H1 (cell line): ENCODE data around the gene RRAGB. TPM values are rescaled to one million over a fixed set of nuclear protein-coding genes. Genes with fewer than 3 reads are reported as not detected.

ENCODE experiments used
- CTCF ChIA-PET: fragments of 300-600 bp; sonication (Branson Sonifier 250); formaldehyde crosslinking; loops from one replicate; lab custom pipeline; 2021; ENCODE audit not compliant: partially characterized antibody; lab: Charles Lee
- POLR2A ChIA-PET: fragments of 300-600 bp; sonication (Branson Sonifier 250); formaldehyde crosslinking; loops from one replicate; lab custom pipeline; 2021; ENCODE audit warnings: inconsistent platforms; ENCODE audit not compliant: partially characterized antibody; lab: Charles Lee
- DNase-seq, 2 experiments: peaks; one replicate each; pipeline versions ENCODE4 v3.0.0 to v3.0.0-alpha.2; 2010 to 2022; ENCODE audit warnings: low spot score in 2 of 2, low read depth in 1 of 2, mixed read lengths in 1 of 2
- FAIRE-seq: peaks from 2 replicates; lab custom pipeline; 2011; peaks lifted over from hg19 to GRCh38; lab: Jason Lieb, UNC
- H2AFZ ChIP-seq: 2 replicates; pipeline ENCODE4 v1.8.1; 2012; ENCODE audit warnings: low read length, inconsistent platforms
- H2AK5ac ChIP-seq: 2 replicates; pipeline ENCODE4 v1.6.1; 2013; ENCODE audit warnings: low read depth, low read length
- H2BK120ac ChIP-seq: replicated peaks from 2 replicates; pipeline ENCODE3; 2013; ENCODE audit warnings: low read depth, low read length, inconsistent platforms
- H2BK12ac ChIP-seq: 2 replicates; pipeline ENCODE4 v1.6.1; 2013; ENCODE audit warnings: low read depth, low read length
- H2BK15ac ChIP-seq: 2 replicates; pipeline ENCODE4 v1.6.1; 2013; ENCODE audit warnings: low read length
- H2BK20ac ChIP-seq: 2 replicates; pipeline ENCODE4 v1.6.1; 2013; ENCODE audit warnings: low read length
- H2BK5ac ChIP-seq: 2 replicates; pipeline ENCODE4 v1.6.1; 2013; ENCODE audit warnings: low read depth, low read length
- H3K14ac ChIP-seq: 2 replicates; pipeline ENCODE4 v1.6.1; 2013; ENCODE audit warnings: inconsistent platforms; ENCODE audit not compliant: insufficient read length
- H3K18ac ChIP-seq: 2 replicates; pipeline ENCODE4 v1.6.1; 2013; ENCODE audit warnings: low read length; ENCODE audit errors: extremely low read depth
- H3K23ac ChIP-seq: 2 replicates; pipeline ENCODE4 v1.6.1; 2013; ENCODE audit warnings: inconsistent platforms; ENCODE audit not compliant: insufficient read length
- H3K23me2 ChIP-seq: 2 replicates; pipeline ENCODE4 v1.6.1; 2013; ENCODE audit warnings: low read depth, low read length
- H3K27ac ChIP-seq: 2 replicates; pipeline ENCODE4 v1.6.1; 2011; ENCODE audit warnings: low read depth, low read length, inconsistent platforms
- H3K27me3 ChIP-seq, 4 experiments: replicated peaks in 1 of 4; 1 replicate in 1 of 4; 2 replicates in 3 of 4; pipeline versions ENCODE4 v1.6.1 to v1.8.1; 2011 to 2013; ENCODE audit warnings: low read length in 3 of 4, mild to moderate bottlenecking in 3 of 4, inconsistent platforms in 2 of 4, mixed read lengths in 2 of 4, moderate library complexity in 1 of 4; ENCODE audit not compliant: control insufficient read depth in 3 of 4, insufficient read depth in 3 of 4; ENCODE audit errors: extremely low read depth in 1 of 4
- H3K36me3 ChIP-seq, 4 experiments: 2 replicates each; pipeline versions ENCODE4 v1.6.1 to v1.8.1; 2011 to 2013; ENCODE audit warnings: mild to moderate bottlenecking in 4 of 4, low read length in 3 of 4, moderate library complexity in 2 of 4, control low read depth in 1 of 4, inconsistent platforms in 1 of 4; ENCODE audit not compliant: insufficient read depth in 4 of 4, control insufficient read depth in 2 of 4
- H3K4ac ChIP-seq: replicated peaks from 2 replicates; pipeline ENCODE3; 2013; ENCODE audit warnings: low read length, low read depth, mixed read lengths, inconsistent platforms; ENCODE audit not compliant: insufficient read length
- H3K4me1 ChIP-seq, 4 experiments: replicated peaks in 1 of 4; 1 replicate in 1 of 4; 2 replicates in 3 of 4; pipeline versions ENCODE4 v1.6.1 to v1.8.1; 2011 to 2013; ENCODE audit warnings: low read length in 3 of 4, inconsistent platforms in 2 of 4, mixed read lengths in 1 of 4; ENCODE audit not compliant: insufficient read depth in 4 of 4, control insufficient read depth in 3 of 4
- H3K4me2 ChIP-seq, 2 experiments: 2 replicates each; pipeline versions ENCODE4 v1.6.1 to v1.8.1; 2011 to 2013; ENCODE audit warnings: low read depth in 2 of 2, low read length in 2 of 2, control low read depth in 1 of 2, inconsistent platforms in 1 of 2, mild to moderate bottlenecking in 1 of 2; ENCODE audit not compliant: insufficient read depth in 1 of 2
- H3K4me3 ChIP-seq, 4 experiments: fragments of 200-600, 300-600 bp in 1 of 4; sonication (generic), shearing (Covaris generic), sonication (Bioruptor Twin) in 1 of 4; 2 replicates each; pipeline versions ENCODE4 v1.5.1 to v1.8.1; 2011 to 2016; ENCODE audit warnings: low read length in 4 of 4, low read depth in 3 of 4, control low read depth in 2 of 4, inconsistent platforms in 2 of 4, mild to moderate bottlenecking in 2 of 4, mixed read lengths in 1 of 4, moderate library complexity in 1 of 4; ENCODE audit not compliant: insufficient read depth in 2 of 4; ENCODE audit errors: extremely low read depth in 1 of 4
- H3K56ac ChIP-seq: replicated peaks from 2 replicates; pipeline ENCODE3; 2013; ENCODE audit warnings: low read depth, mild to moderate bottlenecking, mixed read lengths, low read length, inconsistent platforms; ENCODE audit not compliant: insufficient read length
- H3K79me1 ChIP-seq: 2 replicates; pipeline ENCODE4 v1.6.1; 2013; ENCODE audit warnings: low read depth, low read length, control low read depth
- H3K79me2 ChIP-seq, 2 experiments: 2 replicates each; pipeline versions ENCODE4 v1.6.1 to v1.8.1; 2012 to 2013; ENCODE audit warnings: low read length in 2 of 2, mild to moderate bottlenecking in 2 of 2, inconsistent platforms in 1 of 2; ENCODE audit not compliant: insufficient read depth in 2 of 2, control insufficient read depth in 1 of 2
- H3K9ac ChIP-seq, 4 experiments: replicated peaks in 1 of 4; 1 replicate in 1 of 4; 2 replicates in 3 of 4; pipeline versions ENCODE4 v1.6.1 to v1.8.1; 2011 to 2013; ENCODE audit warnings: low read depth in 3 of 4, low read length in 3 of 4, control low read depth in 2 of 4, mild to moderate bottlenecking in 2 of 4, moderate library complexity in 2 of 4, inconsistent platforms in 1 of 4; ENCODE audit errors: extremely low read depth in 1 of 4
- H3K9me3 ChIP-seq, 2 experiments: 2 replicates each; pipeline versions ENCODE4 v1.6.1 to v1.8.1; 2012 to 2013; ENCODE audit warnings: mild to moderate bottlenecking in 2 of 2, moderate library complexity in 2 of 2, control low read depth in 1 of 2, inconsistent platforms in 1 of 2, low read depth in 1 of 2, low read length in 1 of 2, mixed read lengths in 1 of 2; ENCODE audit not compliant: insufficient read depth in 2 of 2
- H4K20me1 ChIP-seq, 2 experiments: replicated peaks in 1 of 2; 2 replicates each; pipeline versions ENCODE3 to v1.8.1; 2011 to 2013; ENCODE audit warnings: inconsistent platforms in 2 of 2, low read length in 2 of 2, mild to moderate bottlenecking in 1 of 2; ENCODE audit not compliant: insufficient read depth in 2 of 2, control insufficient read depth in 1 of 2
- H4K5ac ChIP-seq: 2 replicates; pipeline ENCODE4 v1.6.1; 2013; ENCODE audit warnings: low read length, low read depth, mixed read lengths, inconsistent platforms; ENCODE audit not compliant: insufficient read length
- H4K8ac ChIP-seq: 2 replicates; pipeline ENCODE4 v1.8.0; 2013; ENCODE audit warnings: mild to moderate bottlenecking, moderate library complexity, low read length, inconsistent platforms; ENCODE audit not compliant: insufficient read depth; ENCODE audit errors: extremely low read depth
- H4K91ac ChIP-seq: replicated peaks from 2 replicates; pipeline ENCODE3; 2013; ENCODE audit warnings: low read length, mixed read lengths, inconsistent platforms; ENCODE audit not compliant: insufficient read length
- BACH1 ChIP-seq: IDR thresholded peaks from 2 replicates; pipeline ENCODE4 v1.6.1; 2012; ENCODE audit warnings: low read length, improper control_type of control experiment
- CBX5 ChIP-seq: fragments of 300-800, 300-1000 bp; sonication (generic); IDR thresholded peaks from 2 replicates; pipeline ENCODE4 v1.7.1; 2016; ENCODE audit warnings: antibody characterized with exemption, low read length, low read depth
- EZH2 ChIP-seq: fragments of 200-600 bp; sonication (generic); IDR thresholded peaks from 2 replicates; pipeline ENCODE4 v1.7.1; 2012; ENCODE audit warnings: low read depth, mild to moderate bottlenecking, moderate library complexity, low read length, inconsistent platforms; ENCODE audit not compliant: severe bottlenecking
- NANOG ChIP-seq: IDR thresholded peaks from 2 replicates; pipeline ENCODE4 v1.6.1; 2011; ENCODE audit warnings: low read length, low read depth, mild to moderate bottlenecking, inconsistent platforms; ENCODE audit not compliant: insufficient read depth, poor library complexity, severe bottlenecking
- NRF1 ChIP-seq: IDR thresholded peaks from 2 replicates; pipeline ENCODE4 v1.6.1; 2011; ENCODE audit warnings: mild to moderate bottlenecking, low read depth, low read length, improper control_type of control experiment
- RAD21 ChIP-seq, 2 experiments: IDR thresholded peaks in 1 of 2; conservative IDR thresholded peaks in 1 of 2; 2 replicates each; pipeline ENCODE4 v1.6.1; 2011; ENCODE audit warnings: low read depth in 2 of 2, low read length in 2 of 2, improper control_type of control experiment in 1 of 2, inconsistent platforms in 1 of 2, mild to moderate bottlenecking in 1 of 2, moderate library complexity in 1 of 2
- RNF2 ChIP-seq: fragments of 200-900, 300-1000 bp; sonication (generic); IDR thresholded peaks from 2 replicates; pipeline ENCODE4 v1.7.1; 2016; ENCODE audit warnings: borderline replicate concordance, low read depth, mild to moderate bottlenecking, antibody characterized with exemption, low read length; ENCODE audit not compliant: poor library complexity, severe bottlenecking; ENCODE audit errors: missing control alignments
- SAP30 ChIP-seq: fragments of 300-600 bp; sonication (generic); IDR thresholded peaks from 2 replicates; pipeline ENCODE4 v1.7.1; 2012; ENCODE audit warnings: low read length, moderate library complexity, mild to moderate bottlenecking, inconsistent platforms; ENCODE audit not compliant: insufficient read depth, insufficient replicate concordance
- SIN3A ChIP-seq, 2 experiments: IDR thresholded peaks in 1 of 2; conservative IDR thresholded peaks in 1 of 2; 2 replicates each; pipeline ENCODE4 v1.6.1; 2011 to 2012; ENCODE audit warnings: low read length in 2 of 2, improper control_type of control experiment in 1 of 2, low read depth in 1 of 2, mild to moderate bottlenecking in 1 of 2
- TBP ChIP-seq: IDR thresholded peaks from 2 replicates; pipeline ENCODE4 v1.6.1; 2011; ENCODE audit warnings: low read depth, low read length, improper control_type of control experiment
- TEAD4 ChIP-seq: IDR thresholded peaks from 2 replicates; pipeline ENCODE4 v1.6.1; 2012; ENCODE audit warnings: low read depth, low read length, inconsistent platforms, mixed read lengths
- WGBS, 2 experiments: shearing (Covaris generic) in 1 of 2; methylation state at CpG; one replicate each; pipeline versions ENCODE4 v1.1.6 to v1.1.7; 2013 to 2015; ENCODE audit warnings: low lambda C conversion rate in 2 of 2, mixed read lengths in 2 of 2, inconsistent platforms in 1 of 2, low coverage in 1 of 2, missing lambda C conversion rate in 1 of 2; ENCODE audit not compliant: insufficient replicate concordance in 2 of 2, insufficient coverage in 1 of 2, insufficient read length in 1 of 2; ENCODE audit errors: extremely low coverage in 1 of 2, missing lambda C conversion rate in 1 of 2; 5-methylcytosine and 5-hydroxymethylcytosine counted together
- polyA plus RNA-seq, 7 experiments: library from polyadenylated mRNA; depleted of rRNA in 3 of 7; stranded (reverse) in 5 of 7; unstranded in 2 of 7; fragments of >200 nt in 5 of 7; fragments of 200-250 nt in 2 of 7; gene quantifications; 1 replicate in 5 of 7; 2 replicates in 1 of 7; 4 replicates in 1 of 7; pipeline versions ENCODE4 v1.2.1 to v1.2.3, GENCODE V29; 2011 to 2013; ENCODE audit warnings: missing spikeins in 2 of 7, mixed read lengths in 2 of 7
- total RNA-seq: library from RNA; stranded (reverse); fragmentation: NEBNext Ultra II Directional; extraction: Animal tissue kit (Norgen Biotek cat#: 25700); gene quantifications from 2 replicates; pipeline ENCODE4 v1.2.1, GENCODE V29; 2021

Gene RRAGB
- total and polyA plus RNA-seq, 2 of the 8 experiments (the other 6 are each of a cell fraction or from before 2014, with no cell fraction given): 5.8 to 6.8 TPM

DNA sequence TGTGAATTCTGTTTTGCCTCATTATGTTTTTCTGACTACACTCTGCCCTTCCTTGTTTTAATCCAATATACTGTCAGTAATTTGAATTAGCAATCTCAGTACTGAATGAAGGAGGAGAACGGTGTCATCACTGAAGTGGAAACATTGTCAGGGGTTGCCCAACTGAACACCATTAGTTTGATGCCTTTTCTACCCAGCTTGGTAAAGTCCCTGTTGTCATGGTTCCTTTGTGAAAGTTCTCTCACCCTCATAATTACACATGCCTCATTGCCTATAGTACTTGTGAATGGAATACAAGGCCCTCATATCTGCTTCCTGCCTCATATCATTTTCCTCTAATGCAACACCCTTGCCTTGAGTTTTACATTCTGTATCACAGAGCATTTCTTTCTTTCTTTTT is 76.9 kb downstream of the RRAGB start:
- Histone ChIP-seq H3K79me2 (no peaks in the 10 kb centered on the region), H4K91ac (no peak overlapping the region), H3K79me1 (no peaks in the 10 kb centered on the region), H3K14ac (no peak overlapping the region), H2BK20ac (no peak overlapping the region), H3K4me1 (no peaks in the 10 kb centered on the region), H3K4me2 (no peak overlapping the region), H3K4me3 (no peak overlapping the region), H2BK12ac (no peak overlapping the region), H2BK120ac (no peak overlapping the region), H4K20me1 (no peaks in the 10 kb centered on the region), H3K18ac (no peak overlapping the region), H3K36me3 (no peaks in the 10 kb centered on the region), H2AFZ (no peak overlapping the region), H3K9me3 (no peaks in the 10 kb centered on the region), H3K9ac (no peak overlapping the region), H3K27ac (no peak overlapping the region), H2BK15ac (no peak overlapping the region), H3K27me3 (no peaks in the 10 kb centered on the region), H2AK5ac (no peak overlapping the region), H3K4ac (no peak overlapping the region), H4K5ac (no peak overlapping the region), H2BK5ac (no peak overlapping the region), H4K8ac (no peak overlapping the region), H3K23me2 (no peaks in the 10 kb centered on the region), H3K23ac (no peak overlapping the region), H3K56ac (no peak overlapping the region)
- CTCF ChIA-PET: interaction anchor here (1.6 kb wide), 1 partner anchor 45 kb away, joined by 3 read pairs; no protein-coding TSS in a partner anchor
- FAIRE-seq (no peak), DNase-seq (no peak)
- TF ChIP-seq NANOG: no peak
- TF ChIP-seq RNF2: no peak
- TF ChIP-seq CBX5: no peak
- TF ChIP-seq SIN3A (conservative IDR thresholded peaks at IDR 0.05 in 1 of 2, IDR thresholded peaks at IDR 0.05 in 1 of 2; ENCODE audit: low read depth in 1 of 2, low read length in 2 of 2): no peak
- no peak for TF ChIP-seq TEAD4
- TF ChIP-seq TBP: no peak
- TF ChIP-seq RAD21 (IDR thresholded peaks at IDR 0.05 in 1 of 2, conservative IDR thresholded peaks at IDR 0.05 in 1 of 2; ENCODE audit: low read depth in 2 of 2, low read length in 2 of 2): no peak
- no peak for TF ChIP-seq BACH1
- TF ChIP-seq NRF1: no peak
- TF ChIP-seq SAP30: no peak
- no peak for TF ChIP-seq EZH2
- POLR2A ChIA-PET: no interaction called here
- WGBS, 2 experiments: 100% methylated on average over 1 of the region's 1 CpG; no CpG with 5 or more reads in 1 of the 2 experiments
